Activated CD4-positive, alpha-beta T cell treated with anti-CD3 and anti-CD28 coated beads, Interleukin-2, amount 50 U/mL, for 24 hours (primary cell): ENCODE data around the gene FAM200B.

Source experiments
- DNase-seq, 2 donors: peaks; one replicate each; pipeline ENCODE4 v3.0.0-alpha.2; 2020; ENCODE audit warnings: low read depth in 1 of 2, low spot score in 1 of 2

The FAM200B gene

GRCh38 chr4:15681372-15682241 is at the start of gene FAM200B:
Gene FAM200B (plus strand): TSS chr4:15681827. CDS start chr4:15686978, 5,151 bp downstream.
- DNase-seq: peak; percentile 98

DNA sequence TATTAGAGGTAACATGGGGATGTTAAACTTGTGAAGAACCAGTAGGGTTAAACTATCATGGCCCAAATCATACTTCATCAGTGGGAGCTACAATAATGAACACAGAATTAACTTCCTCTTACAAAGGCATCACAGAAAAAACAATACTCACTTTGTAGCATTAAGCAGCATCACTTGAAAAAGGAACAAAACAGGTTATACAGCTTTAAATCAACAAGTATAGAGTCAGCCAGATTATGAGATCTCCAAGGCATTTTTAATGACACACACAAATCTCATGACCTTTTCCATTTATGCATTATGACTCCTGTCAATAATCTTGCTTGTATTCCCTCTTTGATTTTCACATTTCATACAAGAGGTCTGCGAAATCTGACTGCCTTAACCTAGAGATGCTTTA is 44.8 kb upstream of the FAM200B start:
- no peak for DNase-seq

GRCh38 chr4:15638418-15638817 is 43.2 kb upstream of the FAM200B start:
- DNase-seq: no peak

DNA sequence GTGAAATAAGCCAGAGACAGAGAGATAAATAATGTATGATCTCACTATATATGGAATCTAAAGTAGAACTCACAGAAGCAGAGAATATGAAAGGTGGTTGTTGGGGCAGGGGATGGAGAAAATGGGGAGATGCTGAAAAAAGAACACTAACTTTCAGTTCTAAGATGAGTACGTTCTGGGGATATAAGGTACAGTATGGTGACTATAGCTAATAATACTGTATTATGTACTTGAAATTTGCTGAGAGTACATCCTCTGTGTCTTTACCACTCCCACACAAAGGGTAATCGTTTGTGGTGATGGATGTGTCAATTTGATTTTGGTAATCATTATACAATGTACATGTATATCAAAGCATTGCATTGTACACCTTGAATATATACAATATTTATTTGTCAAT is 33.0 kb upstream of the FAM200B start:
- DNase-seq: no peak

DNA sequence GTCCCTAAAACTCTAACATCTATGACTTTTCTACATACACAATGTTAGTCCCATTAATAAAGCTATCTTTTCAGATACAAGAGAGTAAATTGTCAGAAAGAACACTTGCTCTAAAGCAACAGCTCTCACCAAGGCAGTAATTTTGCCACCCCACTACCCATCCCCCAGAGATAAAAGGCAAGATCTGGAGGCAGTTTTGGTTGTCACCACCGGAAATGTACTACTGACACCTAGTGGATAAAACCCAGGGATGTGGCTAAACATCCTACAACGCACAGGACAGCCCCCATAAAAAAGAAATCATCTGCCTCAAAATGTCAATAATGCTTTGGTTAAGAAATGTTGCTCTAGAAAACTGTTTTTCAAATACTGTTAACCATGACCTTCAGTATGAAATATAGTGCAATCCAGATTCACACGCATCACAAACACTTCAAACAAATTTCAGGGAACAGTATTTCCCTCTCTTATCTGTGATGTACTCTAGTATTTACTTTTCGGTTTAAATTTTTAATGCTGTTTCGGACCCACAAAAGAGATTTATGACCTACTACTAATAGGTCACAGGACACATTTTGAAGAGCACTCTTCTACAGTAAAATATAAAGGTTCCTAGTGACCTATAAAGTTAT is 31.6 kb upstream of the FAM200B start:
- peak in 1 of 2 donors; percentile 58 for DNase-seq

GRCh38 chr4:15651676-15652075 is 30.0 kb upstream of the FAM200B start:
- no peak for DNase-seq

GRCh38 chr4:15652191-15652590 is 29.4 kb upstream of the FAM200B start:
- DNase-seq: no peak

DNA sequence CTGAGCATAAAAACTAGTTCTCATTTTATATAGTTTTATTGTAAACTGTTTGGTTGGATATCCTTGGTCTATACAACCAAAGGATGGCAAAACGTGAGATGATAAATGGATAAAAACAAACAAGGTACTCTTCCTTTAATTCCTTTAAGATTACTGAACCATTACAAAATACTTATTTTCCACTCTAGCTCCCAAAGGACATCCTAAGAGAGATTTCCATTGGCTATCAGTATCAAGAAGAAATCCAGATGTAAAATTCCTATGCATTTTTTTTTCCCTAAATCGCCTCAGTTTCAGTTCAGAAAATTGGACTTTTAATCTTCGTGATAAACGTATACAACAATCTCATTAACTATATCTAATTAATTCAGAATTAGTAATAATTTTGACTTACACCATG is 28.8 kb upstream of the FAM200B start:
- DNase-seq: no peak

GRCh38 chr4:15653420-15653819 is 28.2 kb upstream of the FAM200B start:
- DNase-seq: no peak

DNA sequence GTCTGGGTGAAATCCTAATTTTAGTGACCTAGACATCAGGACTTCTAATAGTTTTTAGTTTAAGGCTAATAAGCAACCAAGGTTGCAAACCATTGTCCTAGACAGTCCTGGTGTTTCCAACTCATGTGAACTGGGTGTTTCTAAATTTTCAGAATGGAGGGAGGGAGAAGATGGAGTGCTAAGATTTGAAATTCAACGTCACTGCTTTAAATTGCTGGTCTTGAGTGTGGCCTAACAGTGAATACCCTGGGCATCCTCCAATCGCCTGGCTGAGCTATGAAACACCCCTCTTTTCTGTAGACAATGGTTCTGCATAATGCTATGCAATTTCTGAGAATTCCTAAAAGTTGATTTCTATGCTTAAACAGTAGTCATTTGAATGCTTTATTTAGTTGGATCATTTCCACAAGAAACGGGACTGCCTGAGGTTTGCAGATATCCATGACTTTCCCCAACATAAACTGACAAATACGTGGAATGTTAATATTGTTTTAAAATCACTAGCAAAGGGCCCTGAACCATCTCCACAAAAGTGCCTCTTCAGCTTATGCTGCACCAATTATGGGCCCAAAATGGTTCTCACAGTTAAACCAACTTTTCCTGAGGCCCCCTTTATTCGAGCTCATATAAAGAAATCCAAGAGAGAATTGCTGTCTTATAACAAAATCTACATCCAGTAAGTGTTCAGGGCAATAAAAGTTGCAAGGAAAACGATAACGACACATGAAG is 27.6 kb upstream of the FAM200B start:
- no peak for DNase-seq

DNA sequence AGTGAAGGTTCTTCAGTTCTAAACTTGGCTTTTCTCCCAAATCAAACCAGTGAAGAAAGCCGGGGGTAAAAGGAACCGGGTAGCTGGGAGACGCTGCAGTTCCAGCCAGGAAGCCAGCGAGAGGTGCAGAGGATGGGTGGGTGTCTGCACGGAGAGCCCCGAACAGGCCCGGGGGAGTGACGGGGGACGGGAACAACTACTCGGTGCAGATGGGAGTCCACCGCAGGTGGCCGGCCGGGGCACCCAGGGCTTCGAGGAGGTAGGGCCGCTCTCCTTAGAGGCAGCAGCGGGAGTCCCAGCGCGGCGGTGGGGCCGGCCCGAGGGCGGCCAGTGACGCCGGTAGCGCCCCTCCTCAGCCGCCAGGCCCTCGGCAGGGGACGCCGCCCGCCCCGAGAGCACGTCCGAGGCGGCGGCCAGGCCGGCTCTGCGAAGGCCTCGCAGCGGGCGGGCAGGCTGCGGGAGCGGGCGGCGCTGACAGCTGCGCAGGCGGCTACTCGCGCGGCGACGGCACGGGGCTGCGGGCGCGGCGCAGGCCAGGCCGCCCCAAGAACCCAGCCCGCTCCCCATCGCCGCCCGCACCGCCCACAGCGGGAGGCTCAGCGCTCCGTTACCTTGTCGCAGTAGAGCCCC is 26.9 kb upstream of the FAM200B start:
- DNase-seq: peak; percentile 16 to 32

DNA sequence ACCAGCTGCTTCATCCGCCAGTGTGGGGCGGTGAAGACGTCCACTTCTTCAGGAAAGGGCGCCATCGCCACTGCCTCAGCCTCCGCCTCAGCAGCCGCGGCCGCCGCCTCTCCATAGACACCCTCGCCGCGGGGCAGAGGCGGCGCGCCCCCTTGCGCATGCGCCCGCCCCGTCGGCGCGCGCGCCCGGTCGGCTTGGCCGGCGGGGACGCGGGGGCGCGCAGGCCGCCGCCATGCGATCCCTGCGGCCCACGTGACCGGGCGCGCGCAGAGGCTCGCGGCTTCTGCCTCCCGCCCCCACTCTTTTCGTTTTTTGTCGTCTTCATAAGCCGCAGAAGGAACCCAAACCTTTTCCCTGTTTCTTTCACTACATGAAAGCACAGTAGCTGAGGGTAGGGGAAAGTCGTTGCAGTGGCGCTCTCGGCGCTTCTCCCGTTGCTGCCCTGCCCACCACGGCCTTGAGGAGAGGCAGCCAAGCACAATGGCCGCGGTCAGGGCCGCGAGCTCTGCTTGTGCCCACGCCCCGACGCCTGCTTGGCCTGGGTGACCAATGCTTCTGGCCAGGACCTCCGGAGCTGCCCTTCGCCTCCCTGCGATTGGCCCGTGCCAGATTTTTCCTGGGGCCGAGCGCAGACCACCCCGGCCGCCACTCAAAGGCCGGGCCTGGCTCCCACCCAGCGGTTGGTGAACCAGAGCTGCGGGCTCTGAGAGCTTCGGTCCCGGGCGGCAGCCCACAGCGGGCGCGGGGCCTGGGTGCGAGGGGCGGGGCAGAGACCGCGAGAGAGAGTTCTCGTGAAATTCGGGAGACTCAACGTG is 26.2 kb upstream of the FAM200B start, which contains the start of gene FBXL5:
Gene FBXL5 (minus strand): TSS at position 135 of the 815 bp plus-strand sequence. CDS start 70 bp downstream, at position 65.
- DNase-seq: peak; percentile 67 to 77

DNA sequence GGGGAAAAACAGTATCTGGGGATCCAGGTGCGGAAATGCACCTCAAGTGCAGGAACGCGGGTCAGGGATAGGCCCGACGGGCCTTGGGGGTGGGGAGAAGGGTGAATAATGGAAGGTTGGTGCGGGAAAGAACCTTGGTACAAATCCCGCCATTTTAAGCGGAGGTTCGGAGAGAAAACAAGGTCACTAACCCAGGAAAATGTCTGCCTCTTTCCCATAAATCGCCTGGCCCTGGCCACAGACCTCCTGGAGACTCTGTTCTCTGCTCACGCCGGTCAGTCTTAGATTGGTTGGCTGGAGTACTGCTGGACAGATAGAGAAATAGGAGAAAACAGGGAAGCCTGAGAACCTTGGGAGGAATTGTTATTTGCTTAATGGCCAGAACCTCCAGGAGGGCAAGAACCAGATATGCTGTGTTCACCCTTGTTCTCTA is 25.6 kb upstream of the FAM200B start:
- DNase-seq: no peak

- DNase-seq: no peak
Measured at GRCh38 chr4:15657366-15657765, 24.3 kb upstream of the FAM200B start.

DNA sequence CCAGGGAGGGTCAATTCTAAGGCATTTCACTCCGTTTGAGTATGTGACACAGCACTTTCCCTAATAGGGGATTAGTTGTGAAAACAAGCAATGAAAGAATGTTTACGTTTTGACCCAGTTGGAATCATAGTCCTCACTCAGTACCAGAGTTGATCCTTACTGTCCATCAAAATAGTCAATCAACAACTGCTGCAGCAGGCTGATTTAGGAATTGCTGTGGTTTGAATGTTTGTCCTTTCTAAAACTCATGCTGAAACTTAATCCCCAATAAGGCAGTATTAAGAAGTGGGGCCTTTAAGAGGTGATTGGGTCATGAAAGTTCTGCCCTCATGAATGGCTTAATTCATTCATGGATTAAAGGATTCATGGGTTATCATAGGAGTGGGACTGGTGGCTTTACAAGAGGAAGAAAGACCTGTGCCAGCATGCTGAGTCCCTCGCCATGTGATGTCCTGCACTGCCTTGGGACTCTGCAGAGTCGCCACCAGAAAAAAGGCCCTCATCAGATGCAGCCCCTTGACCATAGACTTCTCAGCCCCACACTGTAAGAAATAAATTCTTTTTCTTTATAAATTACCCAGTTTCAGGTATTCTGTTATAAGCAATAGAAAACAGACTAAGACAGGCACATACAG is 23.4 kb upstream of the FAM200B start:
- no peak for DNase-seq

GRCh38 chr4:15658781-15659180 is 22.8 kb upstream of the FAM200B start:
- no peak for DNase-seq

DNA sequence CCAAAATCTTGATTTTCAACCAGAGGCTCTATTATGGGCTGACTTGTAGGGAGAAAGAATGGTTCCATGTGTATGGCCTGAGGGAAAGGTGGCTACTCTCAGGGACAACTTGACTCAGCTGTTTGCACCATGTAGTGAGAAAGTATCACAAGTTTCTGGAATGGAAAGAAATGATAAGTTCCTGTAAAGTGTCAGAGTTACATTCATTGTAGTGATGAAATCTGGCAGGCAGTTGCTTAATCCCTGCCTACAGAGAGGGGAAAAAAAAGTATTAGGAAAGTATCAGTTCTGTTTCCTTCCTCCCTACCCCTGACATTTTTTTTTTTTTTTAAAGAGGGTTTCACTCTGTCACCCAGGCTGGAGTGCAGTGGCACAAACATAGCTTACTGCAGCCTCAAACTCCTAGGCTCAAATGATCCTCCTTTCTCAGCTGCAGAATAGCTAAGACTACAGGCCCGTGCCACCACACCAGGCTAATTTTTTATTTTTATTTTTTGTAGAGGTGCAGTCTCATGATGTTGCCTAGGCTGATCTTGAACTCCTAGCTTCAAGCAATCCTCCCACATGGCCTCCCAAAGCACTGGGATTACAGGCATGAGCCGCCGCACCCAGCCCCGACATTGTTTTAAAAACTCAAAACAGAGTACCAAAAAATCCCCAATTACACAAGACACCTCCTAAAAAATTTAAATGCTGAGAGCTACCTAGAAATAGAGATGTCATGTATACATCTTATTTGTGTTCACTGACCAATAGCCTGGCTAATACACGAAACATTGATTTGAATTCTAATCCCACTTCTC is 21.7 kb upstream of the FAM200B start:
- no peak for DNase-seq

DNA sequence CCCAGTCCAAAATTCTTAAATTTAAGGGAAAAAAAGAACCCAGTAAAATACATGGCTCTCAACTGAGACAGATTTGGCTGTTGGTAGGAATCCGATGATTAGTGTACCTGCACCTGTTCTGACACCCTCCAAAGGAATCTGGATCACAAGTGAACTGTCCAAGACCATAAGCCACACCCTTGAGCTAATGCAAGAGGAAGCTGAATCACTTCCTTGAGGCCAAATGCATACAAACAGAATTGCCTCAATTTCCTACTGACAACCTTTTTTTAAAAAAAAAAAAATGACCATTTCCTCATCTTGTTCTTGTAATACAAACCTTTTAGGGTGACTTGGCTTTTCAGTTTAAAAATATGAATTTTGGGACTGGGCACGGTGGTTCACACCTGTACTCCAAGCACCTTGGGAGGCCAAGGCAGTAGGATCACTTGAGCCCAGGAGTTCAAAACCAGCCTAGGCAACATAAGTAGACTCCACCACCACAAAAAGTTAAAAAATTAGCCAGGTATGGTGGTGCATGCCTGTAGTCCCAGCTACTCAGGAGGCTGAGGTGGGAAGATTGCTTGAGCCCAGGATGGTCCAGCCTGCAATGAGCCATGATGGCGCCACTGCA is 15.8 kb upstream of the FAM200B start:
- no peak for DNase-seq

DNA sequence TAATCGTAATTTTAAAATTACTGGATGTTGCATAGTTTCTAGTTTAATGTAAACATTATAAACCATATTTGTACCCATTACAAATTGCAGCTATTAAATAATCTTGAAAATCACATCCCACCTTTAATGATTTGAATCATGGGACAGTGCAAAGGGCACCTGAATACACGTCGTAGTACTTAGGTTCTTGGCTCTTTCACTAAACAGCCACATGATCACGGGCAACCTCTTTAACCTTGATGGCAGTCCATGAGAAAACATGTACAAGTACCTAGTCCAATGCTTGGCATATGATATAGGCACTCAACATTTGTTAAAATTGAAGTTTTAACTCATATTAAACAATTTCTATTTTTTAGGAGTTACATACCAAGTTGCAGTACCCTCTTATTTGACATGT is 14.6 kb upstream of the FAM200B start:
- DNase-seq: no peak
